ENCODE data around the gene YIF1A. TPM values are rescaled to one million over a fixed set of nuclear protein-coding genes. Genes with fewer than 3 reads are reported as not detected.

YIF1A gene
- polyA plus RNA-seq, 1 donor (not counting 4 experiments of a cell fraction or from before 2014, with no cell fraction given): 80.3 TPM

DNA sequence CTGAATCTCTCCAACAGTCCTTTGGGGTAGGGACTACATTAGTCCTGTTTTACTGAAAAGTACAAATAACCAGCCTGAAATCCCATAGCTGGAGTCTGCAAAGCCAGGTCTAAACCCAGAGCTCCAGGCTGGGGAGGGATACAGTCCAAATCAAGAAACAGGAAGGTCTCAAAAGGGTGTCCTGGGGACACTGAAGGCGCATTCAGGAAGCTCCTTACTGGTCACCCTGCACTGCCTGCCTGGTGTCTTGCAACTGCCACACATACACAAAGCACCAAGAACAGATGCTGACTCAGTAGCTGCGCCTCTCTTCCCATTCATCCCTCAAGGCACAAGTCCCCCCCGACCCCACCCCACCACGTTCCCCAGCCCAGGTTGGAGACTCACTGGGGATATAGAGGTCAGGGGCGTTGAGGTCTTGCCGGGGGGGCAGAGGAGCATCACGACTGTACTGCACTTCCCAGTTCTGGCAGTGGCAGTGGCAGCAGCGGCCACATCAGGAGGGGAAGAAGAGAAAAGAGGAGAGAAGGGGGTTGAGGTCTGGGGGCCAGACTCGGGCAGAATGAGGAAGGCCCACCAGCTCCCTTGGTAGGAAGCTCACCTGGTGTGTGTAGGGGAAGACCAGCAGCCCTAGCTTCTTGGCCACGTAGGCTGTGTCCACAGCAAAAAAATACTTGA lies 1.6 kb downstream of the YIF1A start:
- H3K4me2 ChIP-seq (ENCODE audit: control insufficient read depth, extremely low read depth, insufficient read depth, low read depth, low read length): peak overlapping the region; percentile 98
- peak overlapping the region in 2 of 3 experiments; percentile 76 to 91 for H3K4me3 ChIP-seq (ENCODE audit: control insufficient read depth in 2 of 3, extremely low read depth in 1 of 3, insufficient read depth in 2 of 3, low read depth in 1 of 3, low read length in 3 of 3)
- dilution Hi-C loops (cut with MboI; ENCODE audit: extremely low pct_ligation_motif_present, low sequenced_read_pairs): no loop called here
- H3K9ac ChIP-seq (ENCODE audit: control insufficient read depth, extremely low read depth, insufficient read depth, low read length): peak overlapping the region; percentile 96
- DNase-seq (ENCODE audit: low read depth, low spot score) (no peak), FAIRE-seq (no peak)
- no peak overlapping the region for H2AFZ ChIP-seq (ENCODE audit: control insufficient read depth, low read length)
- peaks cover 6% of the 10 kb centered on the region for H4K20me1 ChIP-seq (ENCODE audit: control insufficient read depth, extremely low read depth, insufficient read depth, low read length)
- TF ChIP-seq, protein P1, sequence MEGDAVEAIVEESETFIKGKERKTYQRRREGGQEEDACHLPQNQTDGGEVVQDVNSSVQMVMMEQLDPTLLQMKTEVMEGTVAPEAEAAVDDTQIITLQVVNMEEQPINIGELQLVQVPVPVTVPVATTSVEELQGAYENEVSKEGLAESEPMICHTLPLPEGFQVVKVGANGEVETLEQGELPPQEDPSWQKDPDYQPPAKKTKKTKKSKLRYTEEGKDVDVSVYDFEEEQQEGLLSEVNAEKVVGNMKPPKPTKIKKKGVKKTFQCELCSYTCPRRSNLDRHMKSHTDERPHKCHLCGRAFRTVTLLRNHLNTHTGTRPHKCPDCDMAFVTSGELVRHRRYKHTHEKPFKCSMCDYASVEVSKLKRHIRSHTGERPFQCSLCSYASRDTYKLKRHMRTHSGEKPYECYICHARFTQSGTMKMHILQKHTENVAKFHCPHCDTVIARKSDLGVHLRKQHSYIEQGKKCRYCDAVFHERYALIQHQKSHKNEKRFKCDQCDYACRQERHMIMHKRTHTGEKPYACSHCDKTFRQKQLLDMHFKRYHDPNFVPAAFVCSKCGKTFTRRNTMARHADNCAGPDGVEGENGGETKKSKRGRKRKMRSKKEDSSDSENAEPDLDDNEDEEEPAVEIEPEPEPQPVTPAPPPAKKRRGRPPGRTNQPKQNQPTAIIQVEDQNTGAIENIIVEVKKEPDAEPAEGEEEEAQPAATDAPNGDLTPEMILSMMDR (optimal IDR thresholded peaks at IDR 0.05 in 1 of 3, IDR thresholded peaks at IDR 0.05 in 1 of 3, conservative IDR thresholded peaks at IDR 0.05 in 1 of 3; ENCODE audit: extremely low read depth in 1 of 3, insufficient read depth in 2 of 3, low read length in 3 of 3): no peak
- TF ChIP-seq EZH2 (IDR thresholded peaks at IDR 0.05; ENCODE audit: low read length): no peak
- peaks cover 9 to 14% of the 10 kb centered on the region in 2 experiments for H3K36me3 ChIP-seq (ENCODE audit: control insufficient read depth in 2 of 2, extremely low read depth in 1 of 2, insufficient read depth in 2 of 2, low read length in 2 of 2)
- H3K27me3 ChIP-seq (ENCODE audit: control insufficient read depth, extremely low read depth, insufficient read depth, low read length): peaks cover 12% of the 10 kb centered on the region
- H3K9me1 ChIP-seq (ENCODE audit: control insufficient read depth, extremely low read depth, insufficient read depth, low read length): no peaks in the 10 kb centered on the region
- no peak overlapping the region for H3K27ac ChIP-seq (ENCODE audit: control insufficient read depth, insufficient read depth, low read length)
- H3K4me1 ChIP-seq (ENCODE audit: control insufficient read depth, extremely low read depth, insufficient read depth, low read length): peaks cover 16% of the 10 kb centered on the region
- H3K9me3 ChIP-seq (ENCODE audit: control insufficient read depth, low read depth, low read length): no peaks in the 10 kb centered on the region
- peaks cover 27% of the 10 kb centered on the region for H3K79me2 ChIP-seq (ENCODE audit: control insufficient read depth, insufficient read depth, low read length)

DNA sequence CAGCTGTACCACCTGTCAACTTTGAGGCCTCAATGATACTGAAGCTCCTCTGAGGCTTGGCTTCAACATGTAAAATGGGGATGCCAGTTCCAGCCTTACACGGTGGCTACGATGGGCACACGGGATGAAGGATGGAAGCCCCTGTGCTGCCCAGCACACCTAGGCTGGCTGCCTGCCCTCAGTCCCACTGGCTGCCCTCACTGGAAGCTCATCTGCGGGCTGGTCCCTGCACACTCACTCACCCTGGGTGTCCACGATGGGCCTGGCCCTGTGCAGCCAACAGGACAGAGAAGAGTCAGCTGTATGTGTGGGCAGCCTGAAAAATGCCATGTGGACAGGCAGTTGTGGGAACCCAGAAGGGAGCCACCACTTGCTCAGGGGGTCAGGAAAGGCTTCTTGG lies 2.2 kb downstream of the YIF1A start:
- Histone ChIP-seq H3K9ac (ENCODE audit: control insufficient read depth, extremely low read depth, insufficient read depth, low read length) (no peak overlapping the region), H3K9me3 (ENCODE audit: control insufficient read depth, low read depth, low read length) (no peaks in the 10 kb centered on the region), H3K4me1 (ENCODE audit: control insufficient read depth, extremely low read depth, insufficient read depth, low read length) (peaks cover 16% of the 10 kb centered on the region), H3K27ac (ENCODE audit: control insufficient read depth, insufficient read depth, low read length) (no peak overlapping the region), H3K9me1 (ENCODE audit: control insufficient read depth, extremely low read depth, insufficient read depth, low read length) (no peaks in the 10 kb centered on the region), H3K79me2 (ENCODE audit: control insufficient read depth, insufficient read depth, low read length) (peaks cover 27% of the 10 kb centered on the region), H4K20me1 (ENCODE audit: control insufficient read depth, extremely low read depth, insufficient read depth, low read length) (peaks cover 6% of the 10 kb centered on the region), H3K27me3 (ENCODE audit: control insufficient read depth, extremely low read depth, insufficient read depth, low read length) (peaks cover 7% of the 10 kb centered on the region), H3K36me3 (ENCODE audit: control insufficient read depth in 2 of 2, extremely low read depth in 1 of 2, insufficient read depth in 2 of 2, low read length in 2 of 2) (peaks cover 9 to 14% of the 10 kb centered on the region in 2 experiments), H2AFZ (ENCODE audit: control insufficient read depth, low read length) (no peak overlapping the region), H3K4me2 (ENCODE audit: control insufficient read depth, extremely low read depth, insufficient read depth, low read depth, low read length) (no peak overlapping the region), H3K4me3 (ENCODE audit: control insufficient read depth in 2 of 3, extremely low read depth in 1 of 3, insufficient read depth in 2 of 3, low read depth in 1 of 3, low read length in 3 of 3) (no peak overlapping the region)
- no peak for DNase-seq (ENCODE audit: low read depth, low spot score)
- TF ChIP-seq, protein P1 (optimal IDR thresholded peaks at IDR 0.05 in 1 of 3, IDR thresholded peaks at IDR 0.05 in 1 of 3, conservative IDR thresholded peaks at IDR 0.05 in 1 of 3; ENCODE audit: extremely low read depth in 1 of 3, insufficient read depth in 2 of 3, low read length in 3 of 3): no peak
- TF ChIP-seq EZH2 (IDR thresholded peaks at IDR 0.05; ENCODE audit: low read length): no peak
- no peak for FAIRE-seq
- dilution Hi-C loops (cut with MboI; ENCODE audit: extremely low pct_ligation_motif_present, low sequenced_read_pairs): no loop called here
